ENCODE measurements around the gene UBE2J2.

The UBE2J2 gene

DNA sequence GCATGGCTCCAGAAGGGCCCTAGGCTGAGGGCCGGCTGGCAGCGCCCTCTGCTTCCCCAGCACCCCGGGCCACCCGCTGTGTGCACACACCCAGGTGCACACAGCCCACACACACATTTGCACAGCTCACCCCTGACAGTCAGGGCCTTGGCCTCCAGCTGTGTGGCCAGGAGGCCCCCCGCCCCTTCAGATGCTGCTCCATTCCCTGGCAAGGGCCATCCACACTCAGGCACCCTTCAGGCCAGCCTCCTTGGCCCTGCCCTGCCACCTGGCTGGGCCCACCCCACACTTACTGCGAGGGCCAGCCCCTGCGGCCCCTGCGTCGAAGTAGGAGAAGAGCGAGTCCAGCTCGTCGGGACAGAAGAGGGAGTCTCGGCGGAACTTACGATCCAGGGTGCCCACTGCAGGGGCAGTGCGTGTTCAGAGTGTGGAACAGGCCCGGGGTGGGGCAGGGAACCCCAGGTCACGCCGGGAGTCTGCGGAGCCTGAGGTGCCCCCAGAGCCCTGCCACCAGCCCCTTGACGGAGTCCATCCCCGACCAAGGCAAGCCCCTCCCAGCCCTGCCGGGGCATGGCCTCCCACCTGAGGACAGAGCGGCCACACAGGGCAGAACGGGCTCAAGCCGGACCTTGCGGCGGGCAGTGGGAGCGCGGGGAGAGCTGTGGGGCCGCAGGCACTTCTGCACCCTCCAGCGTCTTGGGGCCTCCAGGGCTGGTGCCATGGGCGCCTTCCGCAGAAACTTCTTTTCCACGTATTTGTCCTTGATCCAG is 21.7 kb upstream of the UBE2J2 start:
- no peak for DNase-seq

DNA sequence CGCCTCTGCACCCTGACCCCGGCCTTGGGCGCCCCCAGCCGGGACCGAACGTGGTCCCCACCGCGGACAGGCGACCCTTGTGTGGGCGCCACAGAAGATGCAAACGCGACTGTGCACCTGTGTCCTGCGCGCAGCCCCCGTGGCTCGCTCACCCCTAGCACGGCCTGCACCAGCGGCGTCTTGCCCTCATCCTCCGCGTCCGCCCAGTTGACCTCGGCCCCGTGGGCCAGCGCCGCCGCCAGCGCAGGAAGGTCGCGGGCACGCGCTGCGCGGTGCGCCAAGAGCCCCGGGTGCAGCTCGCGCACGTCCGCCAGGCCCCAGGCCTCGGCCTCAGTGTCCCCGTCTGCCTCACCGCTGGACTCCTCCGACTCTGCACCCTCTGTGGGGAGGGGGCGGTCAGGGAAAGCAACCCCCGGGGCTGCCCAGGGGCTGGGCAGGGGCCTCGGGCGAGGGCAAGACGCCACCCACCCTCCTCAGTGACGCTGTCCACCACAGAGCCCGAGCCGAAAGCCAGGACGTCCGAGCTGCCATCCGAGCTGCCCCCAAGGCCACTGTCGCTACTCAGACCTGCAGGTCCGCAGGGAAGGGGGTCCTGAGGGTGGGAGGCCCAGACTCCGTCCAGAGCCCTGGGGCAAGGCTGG is 20.7 kb upstream of the UBE2J2 start:
- no peak for DNase-seq

DNA sequence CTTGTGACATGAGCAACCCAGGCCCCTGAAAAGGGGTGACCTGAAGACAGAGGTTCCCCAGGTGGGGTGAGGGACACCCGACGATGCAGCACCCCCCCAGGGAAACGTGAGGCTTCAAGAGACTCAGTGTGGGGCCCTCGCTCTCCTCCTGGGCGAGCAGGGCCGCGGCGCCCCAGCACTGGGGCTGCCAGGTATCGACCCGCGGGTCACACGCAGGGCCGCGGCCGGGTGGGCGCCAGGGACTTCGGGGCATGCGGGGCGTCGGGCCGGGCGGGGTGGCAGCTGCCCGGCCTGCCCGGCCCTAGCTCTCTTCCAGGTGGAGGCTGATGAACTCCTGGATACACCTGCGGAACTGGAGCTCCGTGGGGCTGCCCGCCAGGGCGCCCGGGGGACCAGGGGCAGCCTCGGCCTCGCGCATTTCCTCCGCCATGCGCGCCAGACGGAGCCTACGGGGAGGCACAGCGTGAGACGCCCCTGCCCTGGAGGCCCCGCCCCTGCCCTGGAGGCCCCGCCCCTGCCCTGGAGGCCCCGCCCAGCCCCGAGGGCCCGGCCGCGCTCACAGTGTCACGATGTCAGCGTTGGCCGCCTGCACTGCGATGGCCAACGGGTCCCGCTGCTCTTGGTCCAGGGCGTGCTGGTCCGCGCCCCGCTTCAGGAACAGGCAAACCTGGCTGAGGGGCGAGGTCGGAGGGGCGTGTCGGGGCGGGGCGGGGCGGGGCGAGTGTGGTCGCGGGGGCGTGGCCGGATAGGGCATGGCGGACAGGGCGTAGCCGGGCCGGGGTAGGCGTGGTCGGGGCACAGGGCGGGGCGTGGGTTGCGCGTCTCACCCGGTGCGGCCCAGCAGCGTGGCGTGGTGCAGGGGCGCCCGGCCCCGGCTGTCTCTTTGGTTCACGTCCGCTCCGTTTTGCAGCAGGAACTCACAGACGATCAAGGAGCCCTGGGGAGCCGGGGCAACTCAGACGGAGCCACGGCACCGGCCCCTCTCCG is 19.9 kb upstream of the UBE2J2 start:
- no peak for DNase-seq

DNA sequence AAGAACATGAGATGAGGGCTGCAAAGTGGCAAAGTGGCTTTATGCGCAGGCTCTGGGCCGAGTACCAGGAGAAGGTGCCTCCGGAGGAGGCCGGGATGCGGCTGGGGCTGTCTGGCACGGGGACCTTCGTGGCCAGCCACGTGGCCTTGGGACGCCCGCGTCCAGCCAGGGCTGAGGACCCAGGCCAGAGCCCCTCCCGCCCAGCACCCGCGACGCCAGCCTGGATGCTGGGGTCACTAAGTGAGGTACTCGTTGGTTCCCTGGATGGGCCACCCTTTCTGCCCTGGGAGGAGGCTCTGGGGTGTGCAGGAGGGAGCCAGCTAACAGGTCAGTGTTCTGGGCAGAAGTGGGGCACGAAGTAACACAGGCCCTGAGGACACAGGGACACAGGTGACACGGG is 19.2 kb upstream of the UBE2J2 start:
- no peak for DNase-seq

DNA sequence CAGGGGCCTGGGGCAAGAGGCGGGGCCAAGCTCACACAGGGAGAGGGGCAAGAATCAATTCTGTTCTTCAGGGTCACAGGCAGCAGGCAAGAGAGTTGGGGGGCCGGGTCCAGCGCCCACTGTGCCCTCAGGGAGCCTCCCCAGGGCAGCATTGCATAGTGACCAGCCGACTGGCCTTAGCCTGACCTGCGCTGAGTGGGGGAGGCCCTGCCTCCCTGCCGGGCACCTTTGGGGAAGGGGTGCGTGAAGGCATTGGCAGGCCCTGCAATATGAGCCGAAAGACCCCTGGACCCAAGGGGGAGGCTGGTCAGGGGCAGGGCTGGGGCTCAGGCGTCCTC is 18.8 kb upstream of the UBE2J2 start:
- DNase-seq, result no peak

DNA sequence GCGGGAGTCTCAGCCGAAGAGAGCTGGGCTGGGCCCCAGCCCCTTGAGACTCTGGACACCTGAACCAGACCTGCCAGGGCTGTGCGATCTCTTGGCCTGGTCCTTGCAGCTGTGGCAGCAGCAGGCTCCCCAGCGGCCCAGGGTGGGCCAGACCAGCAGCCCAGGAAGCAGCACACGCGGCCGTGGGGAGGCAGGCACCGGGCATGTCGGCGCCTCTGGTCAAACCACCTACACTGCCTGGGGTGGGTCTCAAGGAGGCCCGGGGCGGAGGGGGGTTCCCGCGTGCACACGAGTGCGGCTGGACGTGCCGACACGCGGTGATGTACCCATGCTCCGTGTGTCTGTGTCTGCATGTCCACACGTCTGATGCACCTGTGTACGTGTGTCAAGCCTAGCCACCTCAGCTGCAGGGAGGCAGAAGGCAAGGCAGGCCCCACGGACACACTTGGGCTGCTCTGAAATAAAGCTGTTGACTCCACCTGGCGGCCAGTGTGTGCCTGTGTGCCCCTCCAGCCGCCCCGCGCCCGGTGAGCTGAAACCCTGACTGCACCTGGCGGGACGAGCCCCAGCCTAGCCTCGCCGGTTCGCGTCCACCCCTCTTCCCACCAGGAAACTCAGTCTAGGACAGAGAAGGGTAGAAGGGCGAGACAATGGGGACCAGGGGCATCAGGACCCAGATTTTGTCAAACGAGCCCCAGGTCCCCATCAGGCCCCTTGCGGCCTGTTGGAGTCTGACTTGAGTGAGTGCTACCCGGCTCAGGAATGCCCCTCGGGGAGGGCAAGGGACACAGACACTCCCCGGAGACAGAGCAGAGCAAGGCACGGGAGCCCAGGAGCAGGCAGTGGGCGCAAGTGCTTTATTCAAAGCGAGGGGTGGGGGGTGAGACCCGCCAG is 18.1 kb upstream of the UBE2J2 start:
- peak; percentile 63 to 70 for DNase-seq

DNA sequence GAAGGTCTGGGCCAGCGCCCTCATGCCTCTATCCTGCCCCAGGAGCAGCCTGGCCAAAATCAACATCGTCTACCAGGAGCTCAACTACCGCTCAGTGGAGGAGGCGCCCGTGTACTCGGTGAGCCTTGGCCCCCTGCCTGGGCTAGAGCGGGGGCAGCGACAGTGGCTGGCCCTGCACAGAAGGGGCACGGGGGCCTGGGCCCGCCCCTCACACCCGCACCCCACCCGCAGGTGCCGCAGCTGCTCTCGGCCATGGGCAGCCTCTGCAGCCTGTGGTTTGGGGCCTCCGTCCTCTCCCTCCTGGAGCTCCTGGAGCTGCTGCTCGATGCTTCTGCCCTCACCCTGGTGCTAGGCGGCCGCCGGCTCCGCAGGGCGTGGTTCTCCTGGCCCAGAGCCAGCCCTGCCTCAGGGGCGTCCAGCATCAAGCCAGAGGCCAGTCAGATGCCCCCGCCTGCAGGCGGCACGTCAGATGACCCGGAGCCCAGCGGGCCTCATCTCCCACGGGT is 17.4 kb upstream of the UBE2J2 start:
- DNase-seq, result no peak

DNA sequence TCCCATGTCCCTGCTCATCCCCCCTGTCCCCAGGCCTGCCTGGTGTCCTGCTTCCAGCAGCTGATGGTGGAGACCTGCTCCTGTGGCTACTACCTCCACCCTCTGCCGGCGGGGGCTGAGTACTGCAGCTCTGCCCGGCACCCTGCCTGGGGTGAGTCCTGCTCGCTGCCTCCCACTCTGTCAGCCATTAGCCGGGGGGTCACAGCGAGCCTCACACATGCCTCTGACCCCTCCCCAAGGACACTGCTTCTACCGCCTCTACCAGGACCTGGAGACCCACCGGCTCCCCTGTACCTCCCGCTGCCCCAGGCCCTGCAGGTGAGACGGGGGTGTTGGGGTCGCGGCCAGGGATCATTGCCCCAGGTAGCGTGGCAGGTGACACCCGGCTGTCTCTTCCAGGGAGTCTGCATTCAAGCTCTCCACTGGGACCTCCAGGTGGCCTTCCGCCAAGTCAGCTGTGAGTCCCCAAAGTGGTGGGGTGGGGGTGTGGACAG is 16.6 kb upstream of the UBE2J2 start:
- DNase-seq, result peak; percentile 71 to 76

DNA sequence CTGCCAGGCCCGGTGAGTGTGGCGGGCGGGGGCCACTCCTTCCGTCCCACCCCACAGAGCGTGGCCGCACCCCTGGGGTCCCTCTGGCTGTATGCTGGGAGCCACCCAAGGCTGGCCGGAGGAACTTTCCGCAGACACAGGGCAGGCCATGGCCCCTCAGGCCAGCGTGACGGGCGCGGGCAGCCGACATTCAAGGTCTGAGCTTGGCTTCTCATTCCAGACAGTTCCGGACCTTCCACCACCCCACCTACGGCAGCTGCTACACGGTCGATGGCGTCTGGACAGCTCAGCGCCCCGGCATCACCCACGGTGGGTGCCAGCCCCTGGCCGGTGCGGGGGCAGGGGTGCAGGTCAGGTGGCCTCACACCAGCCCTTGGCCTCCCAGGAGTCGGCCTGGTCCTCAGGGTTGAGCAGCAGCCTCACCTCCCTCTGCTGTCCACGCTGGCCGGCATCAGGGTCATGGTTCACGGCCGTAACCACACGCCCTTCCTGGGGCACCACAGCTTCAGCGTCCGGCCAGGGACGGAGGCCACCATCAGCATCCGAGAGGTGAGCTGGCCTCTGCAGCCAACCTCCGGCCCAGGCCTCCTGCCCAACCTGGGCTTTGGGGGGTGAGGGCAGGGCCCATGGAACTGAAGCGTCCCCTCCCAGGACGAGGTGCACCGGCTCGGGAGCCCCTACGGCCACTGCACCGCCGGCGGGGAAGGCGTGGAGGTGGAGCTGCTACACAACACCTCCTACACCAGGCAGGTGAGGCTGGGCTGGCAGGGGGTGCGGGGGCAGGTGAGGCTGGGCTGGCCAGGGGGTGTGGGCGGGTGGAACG is 13.8 kb upstream of the UBE2J2 start:
- DNase-seq, result no peak

DNA sequence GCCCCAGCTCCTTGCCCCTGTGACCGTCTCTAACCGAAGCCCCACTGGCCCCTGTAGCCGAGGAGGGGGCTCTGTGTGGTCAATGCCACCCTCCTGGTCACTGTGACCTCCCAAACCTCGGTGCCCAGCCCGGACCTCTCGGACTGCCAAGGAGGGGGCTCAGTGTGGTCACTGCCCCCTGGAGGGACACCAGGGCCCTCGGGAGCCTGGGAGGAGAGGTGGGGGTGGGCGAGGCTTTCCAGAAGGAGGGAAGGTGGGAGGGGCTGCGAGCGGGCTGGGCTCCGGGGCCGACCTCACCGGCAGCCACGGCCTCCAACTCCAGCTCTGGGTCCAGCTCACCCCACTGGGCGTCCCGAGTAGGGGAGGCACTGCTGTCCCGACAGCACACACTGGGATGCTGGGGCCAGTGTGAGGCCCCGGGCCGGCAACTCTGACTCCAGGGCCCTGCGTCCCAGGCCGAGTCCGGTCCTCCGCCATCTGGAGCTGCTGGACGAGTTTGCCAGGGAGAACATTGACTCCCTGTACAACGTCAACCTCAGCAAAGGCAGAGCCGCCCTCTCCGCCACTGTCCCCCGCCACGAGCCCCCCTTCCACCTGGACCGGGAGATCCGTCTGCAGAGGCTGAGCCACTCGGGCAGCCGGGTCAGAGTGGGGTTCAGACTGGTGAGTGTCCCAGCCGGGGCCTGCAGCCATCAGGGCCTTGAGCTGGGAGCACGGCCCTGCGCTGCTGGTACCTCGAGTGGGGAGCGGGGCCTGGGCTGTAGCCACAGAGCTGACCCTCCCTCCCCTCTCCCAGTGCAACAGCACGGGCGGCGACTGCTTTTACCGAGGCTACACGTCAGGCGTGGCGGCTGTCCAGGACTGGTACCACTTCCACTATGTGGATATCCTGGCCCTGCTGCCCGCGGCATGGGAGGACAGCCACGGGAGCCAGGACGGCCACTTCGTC is 12.9 kb upstream of the UBE2J2 start:
- DNase-seq, result no peak

DNA sequence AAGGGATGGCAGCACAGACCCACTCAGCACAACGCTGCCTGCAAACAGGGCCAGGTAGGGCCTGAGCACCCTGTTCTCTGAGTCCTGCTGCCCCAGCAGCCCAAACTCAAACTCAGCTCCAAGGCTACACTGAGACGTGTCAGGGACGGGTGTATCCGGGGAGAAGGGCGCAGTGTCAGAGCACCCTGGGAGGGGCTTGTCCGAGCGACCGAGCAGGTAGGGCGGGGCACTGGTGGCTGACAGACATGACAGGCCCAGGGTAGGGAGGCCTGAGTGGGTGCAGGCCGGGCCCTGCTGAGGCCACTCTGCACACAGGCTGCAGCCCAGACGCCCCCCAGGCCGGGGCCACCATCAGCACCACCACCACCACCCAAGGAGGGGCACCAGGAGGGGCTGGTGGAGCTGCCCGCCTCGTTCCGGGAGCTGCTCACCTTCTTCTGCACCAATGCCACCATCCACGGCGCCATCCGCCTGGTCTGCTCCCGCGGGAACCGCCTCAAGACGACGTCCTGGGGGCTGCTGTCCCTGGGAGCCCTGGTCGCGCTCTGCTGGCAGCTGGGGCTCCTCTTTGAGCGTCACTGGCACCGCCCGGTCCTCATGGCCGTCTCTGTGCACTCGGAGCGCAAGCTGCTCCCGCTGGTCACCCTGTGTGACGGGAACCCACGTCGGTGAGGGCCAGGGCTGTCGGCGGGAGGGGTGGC is 12.1 kb upstream of the UBE2J2 start:
- DNase-seq, result no peak

DNA sequence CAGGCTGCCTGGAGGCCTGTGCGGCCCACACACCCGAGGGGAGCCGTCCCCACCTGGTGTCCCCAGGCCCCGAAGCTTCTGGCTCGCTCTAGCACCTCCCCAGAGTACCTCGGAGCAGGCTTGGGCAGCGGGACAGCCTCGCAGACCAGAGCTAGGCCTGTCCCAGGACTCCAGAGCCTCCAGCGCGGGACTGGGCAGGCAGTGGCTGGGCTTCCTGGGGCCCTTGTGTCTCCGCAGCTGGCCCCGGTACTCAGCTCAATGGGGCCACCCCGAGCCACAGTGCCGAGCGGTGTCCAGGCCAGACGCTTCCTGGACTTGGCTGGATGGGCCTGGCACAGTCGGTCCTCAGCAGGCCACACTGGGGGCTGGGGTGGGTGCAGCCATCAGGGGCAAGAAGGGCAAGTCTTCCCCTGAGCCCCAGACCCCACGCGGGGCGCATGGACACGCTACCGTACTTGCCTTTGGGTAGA is 11.5 kb upstream of the UBE2J2 start:
- DNase-seq, result no peak

DNA sequence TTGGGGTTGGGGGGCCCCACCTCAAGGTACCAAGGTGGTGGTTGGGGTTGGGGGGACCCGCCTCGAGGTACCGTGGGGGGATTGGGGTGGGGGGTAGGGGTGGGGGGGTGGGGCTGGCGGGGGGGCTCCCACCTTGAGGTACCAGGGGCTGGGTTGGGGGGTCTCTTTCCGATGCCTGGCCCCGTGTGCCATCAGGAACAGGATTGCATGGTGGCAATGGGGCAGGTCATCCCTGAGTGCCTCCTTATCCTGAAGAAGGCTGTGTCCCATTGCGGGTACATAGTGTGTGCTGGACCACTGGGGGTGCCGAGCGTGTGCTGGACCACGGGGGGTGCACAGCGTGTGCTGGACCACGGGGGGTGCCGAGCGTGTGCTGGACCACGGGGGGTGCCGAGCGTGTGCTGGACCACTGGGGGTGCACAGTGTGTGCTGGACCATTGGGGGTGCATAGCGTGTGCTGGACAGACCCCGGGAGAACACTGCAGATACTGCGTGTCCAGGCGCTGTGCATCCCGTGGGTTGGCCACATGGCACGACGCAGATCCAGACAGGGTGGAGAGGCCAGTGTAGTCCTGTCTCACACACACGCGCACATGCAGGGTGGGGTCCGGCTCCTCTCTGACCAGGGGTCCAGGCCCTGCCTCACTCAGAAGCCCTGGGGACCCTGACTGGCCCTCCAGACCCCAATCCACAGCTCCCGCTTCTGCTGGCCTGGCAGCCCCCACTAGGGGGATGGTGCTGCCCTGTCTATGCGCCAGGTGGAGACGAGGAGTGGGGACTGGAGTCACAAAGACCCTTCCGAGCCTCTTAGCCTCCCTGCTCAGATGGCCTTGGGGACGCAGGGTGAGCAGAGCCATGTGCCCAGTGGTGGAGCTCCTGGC is 10.8 kb upstream of the UBE2J2 start:
- no peak for DNase-seq

DNA sequence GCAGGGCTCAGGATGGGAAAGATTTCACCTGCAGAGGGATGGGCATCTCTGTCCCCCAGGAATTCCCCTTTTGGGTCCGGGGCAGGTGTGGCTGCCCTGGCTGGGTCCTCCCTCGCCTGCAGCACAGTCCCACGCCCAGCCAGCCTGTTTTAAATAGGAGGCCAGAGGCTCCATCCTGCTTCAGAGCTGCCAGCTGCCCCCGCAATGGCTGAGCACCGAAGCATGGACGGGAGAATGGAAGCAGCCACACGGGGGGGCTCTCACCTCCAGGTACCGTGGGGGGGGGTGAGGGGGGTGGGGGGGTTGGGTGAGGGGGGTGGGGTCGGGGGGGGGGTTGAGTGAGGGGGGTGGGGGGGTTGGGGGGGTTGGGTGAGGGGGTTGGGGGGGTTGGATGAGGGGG is 10.2 kb upstream of the UBE2J2 start:
- DNase-seq, result no peak

DNA sequence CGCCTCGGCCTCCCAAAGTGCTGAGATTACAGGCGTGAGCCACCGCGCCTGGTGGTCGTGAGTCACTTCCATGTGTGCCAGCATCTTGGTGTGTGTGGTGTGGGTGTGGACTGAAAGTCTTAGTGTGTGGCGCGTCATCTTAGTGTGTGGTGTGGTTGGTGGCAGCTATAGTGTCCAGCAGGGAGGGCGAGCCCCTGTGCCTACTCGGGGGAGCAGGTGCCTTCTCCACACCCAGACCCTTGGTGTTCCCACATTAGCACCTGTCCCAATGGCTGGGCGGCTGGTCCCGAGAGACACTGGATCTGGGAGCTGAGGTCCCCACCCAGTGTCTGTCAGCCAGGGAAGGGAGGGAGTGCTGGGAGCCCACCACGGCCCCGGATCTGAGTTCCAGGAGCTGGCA is 9.3 kb upstream of the UBE2J2 start:
- DNase-seq, result peak; percentile 28 to 35

DNA sequence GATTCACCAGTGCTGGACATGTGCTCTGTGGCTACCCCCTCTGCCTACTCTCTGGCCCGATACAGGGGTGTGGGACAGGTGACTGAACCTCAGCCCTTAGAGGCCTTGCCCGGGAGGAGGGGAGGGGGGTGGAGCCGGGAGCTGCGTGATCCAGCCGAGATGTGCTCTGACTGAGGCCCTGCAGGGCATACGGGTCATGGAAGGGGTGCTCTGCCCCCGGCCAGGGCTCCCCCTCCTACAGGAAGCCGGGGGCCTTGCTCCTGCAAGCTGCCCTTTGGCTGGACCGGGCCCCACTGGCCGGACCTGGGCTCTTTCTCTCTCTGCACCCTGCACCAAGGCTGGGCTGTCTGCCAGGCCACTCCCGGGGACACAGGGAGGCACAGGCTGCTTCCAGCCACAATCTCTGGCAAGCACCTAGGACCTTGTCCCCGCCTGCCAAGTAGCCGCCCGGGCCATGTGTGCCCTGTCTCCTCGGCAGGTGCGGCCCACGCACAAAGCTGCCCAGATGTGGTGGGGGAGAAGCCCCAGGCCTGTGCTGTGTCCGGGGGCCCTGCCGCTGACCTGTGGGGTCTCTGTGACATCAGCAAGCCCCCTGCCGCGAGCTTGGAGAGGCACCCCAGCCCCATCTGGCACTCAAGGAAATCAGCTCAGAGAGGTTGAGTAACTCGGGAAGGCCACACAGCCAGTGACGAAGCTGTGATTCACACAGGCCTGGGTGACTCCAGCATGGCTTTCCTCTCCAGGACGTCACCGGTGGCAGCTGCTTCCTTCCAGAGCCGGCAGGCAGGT is 8.1 kb upstream of the UBE2J2 start:
- peak; percentile 21 to 32 for DNase-seq

DNA sequence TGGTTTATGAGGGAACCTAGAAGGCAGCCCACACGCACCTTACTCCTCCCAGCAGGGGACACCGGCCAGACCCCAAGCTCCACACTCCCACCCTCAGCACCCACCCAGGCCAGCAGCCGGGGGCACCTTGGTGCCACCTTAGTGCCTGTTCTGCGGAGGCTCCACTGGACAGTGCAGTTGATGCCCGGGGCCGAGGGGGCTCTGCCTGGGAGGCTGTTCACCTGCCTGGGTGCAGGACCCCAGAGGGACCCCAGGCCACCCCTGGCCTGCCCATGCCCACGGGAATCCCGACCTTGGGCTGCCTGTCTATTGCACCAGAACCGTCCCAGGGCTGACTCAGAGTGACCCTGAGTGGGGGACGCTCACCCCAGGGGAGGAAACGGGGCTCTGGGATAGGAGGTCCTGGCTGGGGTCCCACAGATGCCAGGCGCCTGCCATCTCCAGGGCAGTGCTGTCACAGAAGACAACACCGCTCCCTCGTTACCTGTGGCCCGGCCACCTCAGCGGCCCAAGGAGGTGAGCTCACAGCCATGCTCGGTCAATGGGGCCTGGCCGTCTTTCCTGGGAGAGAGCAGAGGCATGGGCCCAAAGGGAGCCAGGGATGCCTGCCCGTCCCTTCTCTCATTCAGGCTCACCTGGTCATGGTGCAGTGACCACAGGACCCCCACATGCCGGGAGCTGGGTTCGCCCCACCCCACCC is 7.3 kb upstream of the UBE2J2 start:
- no peak for DNase-seq

Measured in activated CD4-positive, alpha-beta T cell treated with anti-CD3 and anti-CD28 coated beads, Interleukin-2, amount 50 U/mL, for 48 hours (primary cell).